HFFc6 (cell line): ENCODE results near the gene ARID2. TPM values are rescaled to one million over a fixed set of nuclear protein-coding genes. Genes with fewer than 3 reads are reported as not detected.

Source experiments
- DNase-seq: peaks from one replicate; pipeline ENCODE4 v3.0.0-alpha.2; 2018
- H3K27ac Mint-ChIP-seq: 2 replicates; pipeline ENCODE4 v1.8.0; 2020; ENCODE audit warnings: mild to moderate bottlenecking, mixed read lengths
- H3K27me3 Mint-ChIP-seq: 2 replicates; pipeline ENCODE4 v1.8.0; 2021; ENCODE audit warnings: mild to moderate bottlenecking, moderate library complexity, mixed read lengths; ENCODE audit not compliant: insufficient read depth
- H3K36me3 Mint-ChIP-seq: 2 replicates; pipeline ENCODE4 v1.8.0; 2021; ENCODE audit warnings: low read depth, mixed read lengths
- H3K4me1 Mint-ChIP-seq: 2 replicates; pipeline ENCODE4 v1.8.0; 2020; ENCODE audit warnings: low read depth, mixed read lengths
- H3K4me3 Mint-ChIP-seq: 2 replicates; pipeline ENCODE4 v1.8.0; 2020; ENCODE audit warnings: mild to moderate bottlenecking, moderate library complexity, mixed read lengths
- H3K9me3 Mint-ChIP-seq: 2 replicates; pipeline ENCODE4 v1.8.0; 2020; ENCODE audit warnings: mild to moderate bottlenecking, mixed read lengths
- CTCF ChIP-seq: fragments of 200-600 bp; sonication (generic); IDR thresholded peaks from 2 replicates; pipeline ENCODE4 v1.5.0; 2021; ENCODE audit warnings: antibody characterized with exemption, mild to moderate bottlenecking
- total RNA-seq, 6 experiments: library from RNA; stranded (reverse); fragmentation: NEBNext Ultra II Directional; extraction: Animal tissue kit (Norgen Biotek cat#: 25700); gene quantifications; 2 replicates in 1 of 6; 3 replicates in 5 of 6; pipeline ENCODE4 v1.2.3, GENCODE V29; 2021

The ARID2 gene
- total RNA-seq, 6 experiments from 2014 or later, result 11.5 to 15.6 (median 14.0) TPM

GRCh38 chr12:45742590-45742989, 13.1 kb downstream of the ARID2 start:
- Mint-ChIP-seq H3K4me3 (no peak overlapping the region), H3K4me1 (0 out of 2 replicates have a peak, but pooled peaks cover under 1% of the 10 kb centered on the region), H3K27ac (no peak overlapping the region), H3K36me3 (peaks cover 8% of the 10 kb centered on the region), H3K27me3 (no peaks in the 10 kb centered on the region; the same call in 1 of the 2 replicates), H3K9me3 (peaks cover 5% of the 10 kb centered on the region)
- DNase-seq, result no peak
- TF ChIP-seq CTCF, result no peak

- H3K27ac Mint-ChIP-seq, result no peak overlapping the region
- no peaks in the 10 kb centered on the region; the same call in 1 of the 2 replicates for H3K27me3 Mint-ChIP-seq
- DNase-seq, result no peak
- peaks cover 5% of the 10 kb centered on the region for H3K9me3 Mint-ChIP-seq
- no peak for TF ChIP-seq CTCF
- peaks cover 6% of the 10 kb centered on the region for H3K36me3 Mint-ChIP-seq
- peaks cover 7% of the 10 kb centered on the region; the same call in 1 of the 2 replicates for H3K4me1 Mint-ChIP-seq
- no peak overlapping the region for H3K4me3 Mint-ChIP-seq
These were observed 13.7 kb downstream of the ARID2 start for GRCh38 chr12:45743247-45743646.

GRCh38 chr12:45745861-45746277, 16.4 kb downstream of the ARID2 start:
- DNase-seq, result no peak
- H3K27me3 Mint-ChIP-seq, result no peaks in the 10 kb centered on the region

GRCh38 chr12:45756666-45757065, 27.2 kb downstream of the ARID2 start:
- Mint-ChIP-seq H3K27me3 (no peaks in the 10 kb centered on the region; the same call in 1 of the 2 replicates), H3K4me3 (no peak overlapping the region), H3K9me3 (no peaks in the 10 kb centered on the region), H3K4me1 (peaks cover 12% of the 10 kb centered on the region; the same call in 1 of the 2 replicates), H3K27ac (no peak overlapping the region), H3K36me3 (no peaks in the 10 kb centered on the region)
- no peak for DNase-seq
- no peak for TF ChIP-seq CTCF

More at GRCh38 chr12:45745861-45746277, 16.4 kb downstream of the ARID2 start:
- H3K36me3 Mint-ChIP-seq, result peaks cover 13% of the 10 kb centered on the region
- no peak overlapping the region for H3K27ac Mint-ChIP-seq
- peaks cover 14% of the 10 kb centered on the region; the same call in 1 of the 2 replicates for H3K4me1 Mint-ChIP-seq
- H3K4me3 Mint-ChIP-seq, result no peak overlapping the region
- TF ChIP-seq CTCF, result peak; percentile 72
- H3K9me3 Mint-ChIP-seq, result peaks cover 5% of the 10 kb centered on the region

- Mint-ChIP-seq H3K36me3 (no peaks in the 10 kb centered on the region), H3K4me1 (peaks cover 14% of the 10 kb centered on the region), H3K9me3 (no peaks in the 10 kb centered on the region), H3K27me3 (no peaks in the 10 kb centered on the region; the same call in 1 of the 2 replicates), H3K4me3 (no peak overlapping the region), H3K27ac (no peak overlapping the region; the same call in 1 of the 2 replicates)
- no peak for DNase-seq
- no peak for TF ChIP-seq CTCF
These were observed 27.7 kb downstream of the ARID2 start for GRCh38 chr12:45757172-45757571.
